K562 (cell line): ENCODE measurements around the gene NDUFAF8. TPM values are rescaled to one million over a fixed set of nuclear protein-coding genes. Genes with fewer than 3 reads are reported as not detected.

ENCODE experiments used
- CBFA2T3 ChIP-seq: fragments of 450-650 bp; IDR thresholded peaks from 2 replicates; pipeline ENCODE4 v1.6.1; 2017
- CBX1 ChIP-seq: sonication (generic); IDR thresholded peaks from 2 replicates; pipeline ENCODE4 v1.6.1; 2016; ENCODE audit warnings: antibody characterized with exemption, low read depth, mild to moderate bottlenecking
- CBX2 ChIP-seq: fragments of 200-600 bp; sonication (generic); IDR thresholded peaks from one replicate; pipeline ENCODE4 v1.6.1; 2012; ENCODE audit warnings: mild to moderate bottlenecking, low read length, inconsistent platforms; ENCODE audit not compliant: insufficient read depth, poor library complexity, severe bottlenecking
- CTBP1 ChIP-seq: fragments of 450-650 bp; IDR thresholded peaks from 2 replicates; pipeline ENCODE4 v1.6.1; 2016; ENCODE audit warnings: borderline replicate concordance
- EZH2 ChIP-seq: IDR thresholded peaks from 2 replicates; pipeline ENCODE4 v1.6.1; 2012; ENCODE audit warnings: low read depth, mild to moderate bottlenecking, inconsistent platforms, low read length, borderline replicate concordance
- GATAD2A ChIP-seq: fragments of 450-650 bp; IDR thresholded peaks from 2 replicates; pipeline ENCODE4 v1.6.1; 2017
- JUN ChIP-seq, 2 experiments: sonication (generic) in 1 of 2; formaldehyde crosslinking in 1 of 2; IDR thresholded peaks; 2 replicates each; pipeline versions ENCODE4 v1.6.1 to v1.8.0; 2012 to 2022; ENCODE audit warnings: borderline replicate concordance in 2 of 2, mild to moderate bottlenecking in 2 of 2, improper control_type of control experiment in 1 of 2, low read depth in 1 of 2, low read length in 1 of 2, missing genetic modification reagents in 1 of 2
- MYC ChIP-seq, 2 experiments: fragments of 250-450 bp in 1 of 2; sonication (Bioruptor Pico) in 1 of 2; IDR thresholded peaks; 2 replicates each; pipeline versions ENCODE4 v1.5.1 to v1.6.1; 2012 to 2021; ENCODE audit warnings: low read depth in 2 of 2, borderline replicate concordance in 1 of 2, improper control_type of control experiment in 1 of 2, low read length in 1 of 2, mild to moderate bottlenecking in 1 of 2, moderate library complexity in 1 of 2
- NRF1 ChIP-seq, 2 experiments: fragments of 450-650 bp; IDR thresholded peaks in 1 of 2; conservative IDR thresholded peaks in 1 of 2; 2 replicates each; pipeline ENCODE4 v1.6.1; 2014; ENCODE audit warnings: mild to moderate bottlenecking in 2 of 2
- PHF20 ChIP-seq: fragments of 450-650 bp; IDR thresholded peaks from 2 replicates; pipeline ENCODE4 v1.6.1; 2018; ENCODE audit not compliant: partially characterized antibody
- RFX1 ChIP-seq: fragments of 450-650 bp; IDR thresholded peaks from 2 replicates; pipeline ENCODE4 v1.6.1; 2016; ENCODE audit warnings: mild to moderate bottlenecking, moderate library complexity
- SIN3A ChIP-seq, 2 experiments: fragments of 150-350 bp in 1 of 2; IDR thresholded peaks; 2 replicates each; pipeline ENCODE4 v1.6.1; 2011 to 2016; ENCODE audit warnings: borderline replicate concordance in 2 of 2, low read depth in 2 of 2, low read length in 2 of 2, mild to moderate bottlenecking in 2 of 2, moderate library complexity in 2 of 2; ENCODE audit not compliant: control insufficient read depth in 1 of 2
- SMAD2 ChIP-seq: fragments of 150-350 bp; IDR thresholded peaks from 2 replicates; pipeline ENCODE4 v1.6.1; 2014; ENCODE audit warnings: low read depth, mild to moderate bottlenecking, low read length
- TEAD1 ChIP-seq, 2 experiments: fragments of 450-650 bp in 1 of 2; sonication (generic) in 1 of 2; formaldehyde crosslinking; IDR thresholded peaks; 2 replicates each; pipeline versions ENCODE4 v1.4.0 to v1.8.0; 2020 to 2022; ENCODE audit warnings: mild to moderate bottlenecking in 2 of 2, missing genetic modification reagents in 1 of 2
- YY1 ChIP-seq, 3 experiments: IDR thresholded peaks; 2 replicates each; pipeline ENCODE4 v1.6.1; 2011; ENCODE audit warnings: low read length in 2 of 3, mild to moderate bottlenecking in 2 of 3, moderate library complexity in 2 of 3, borderline replicate concordance in 1 of 3, control low read depth in 1 of 3, low read depth in 1 of 3; ENCODE audit not compliant: insufficient read depth in 3 of 3, insufficient replicate concordance in 2 of 3, control insufficient read depth in 1 of 3, insufficient read length in 1 of 3; ENCODE audit errors: extremely low read depth in 1 of 3
- ZNF121 ChIP-seq: sonication (generic); formaldehyde crosslinking; conservative IDR thresholded peaks from 2 replicates; pipeline ENCODE4 v1.8.0; 2022; ENCODE audit warnings: missing genetic modification reagents
- ZNF507 ChIP-seq: conservative IDR thresholded peaks from 2 replicates; pipeline ENCODE4 v1.6.1; 2017; ENCODE audit warnings: missing genetic modification characterization, missing compliant biosample characterization
- ZNF511 ChIP-seq: sonication (generic); formaldehyde crosslinking; IDR thresholded peaks from 2 replicates; pipeline ENCODE4 v1.8.0; 2022; ENCODE audit warnings: mild to moderate bottlenecking, missing genetic modification reagents
- ZNF639 ChIP-seq, 2 experiments: fragments of 200-800 bp in 1 of 2; sonication (Bioruptor generic) in 1 of 2; sonication (generic) in 1 of 2; formaldehyde crosslinking in 1 of 2; IDR thresholded peaks in 1 of 2; conservative IDR thresholded peaks in 1 of 2; 2 replicates each; pipeline versions ENCODE4 v1.5.0 to v1.6.1; 2016 to 2020; ENCODE audit warnings: missing compliant biosample characterization in 1 of 2, missing genetic modification characterization in 1 of 2, missing genetic modification reagents in 1 of 2
- polyA plus RNA-seq, 8 experiments: library from polyadenylated mRNA; depleted of rRNA in 4 of 8; stranded (reverse) in 5 of 8; unstranded in 3 of 8; fragments of >200 nt; fragmentation: Nextera tagmentation in 2 of 8; fragmentation: Illumina TruSeq in 1 of 8; extraction: Ambion mirVana in 2 of 8; extraction: Trizol in 1 of 8; gene quantifications; 2 replicates each; pipeline versions ENCODE4 v1.2.1 to v1.2.3, GENCODE V29; 2011 to 2014; ENCODE audit warnings: inconsistent platforms in 1 of 8, missing spikeins in 1 of 8
- total RNA-seq, 7 experiments: library from RNA; depleted of rRNA in 6 of 7; stranded (reverse); fragments of >200 nt in 6 of 7; fragmentation: Illumina TruSeq in 2 of 7; extraction: Trizol in 2 of 7; gene quantifications; 2 replicates each; pipeline versions ENCODE4 v1.2.1 to v1.2.3, GENCODE V29; 2011 to 2021; ENCODE audit warnings: low replicate concordance in 1 of 7

The NDUFAF8 gene
- total and polyA plus RNA-seq, 9 of the 15 experiments (the other 6 are each of a cell fraction or from before 2014, with no cell fraction given) = 13.5 to 144 (median 90.0) TPM

- TF ChIP-seq YY1 (IDR thresholded peaks at IDR 0.05; ENCODE audit: borderline replicate concordance in 1 of 3, control insufficient read depth in 1 of 3, extremely low read depth in 1 of 3, insufficient read depth in 3 of 3, insufficient read length in 1 of 3, insufficient replicate concordance in 2 of 3, low read depth in 1 of 3, low read length in 2 of 3) = peak in 2 of 3 experiments; percentile 8 to 15
- no peak for TF ChIP-seq ZNF507
- TF ChIP-seq MYC (IDR thresholded peaks at IDR 0.05; ENCODE audit: low read depth, low read length) = peak; percentile 93
- TF ChIP-seq MYC (CRISPR knock-in tag; IDR thresholded peaks at IDR 0.05; ENCODE audit: borderline replicate concordance, low read depth) = no peak
- peak; percentile 56; the same call in 1 of the 2 replicates for TF ChIP-seq CBX1
- TF ChIP-seq ZNF639 (CRISPR knock-in tag; conservative IDR thresholded peaks at IDR 0.05 in 1 of 2, IDR thresholded peaks at IDR 0.05 in 1 of 2) = 0 out of 4 replicates have a peak, but pooled peaks of 1 of the 2 experiments have one; percentile 31
- 0 out of 4 replicates have a peak, but pooled peaks have one; percentile 17 to 44 for TF ChIP-seq TEAD1 (CRISPR knock-in tag; IDR thresholded peaks at IDR 0.05)
- TF ChIP-seq CBX2 = no peak
- TF ChIP-seq NRF1 (conservative IDR thresholded peaks at IDR 0.05 in 1 of 2, IDR thresholded peaks at IDR 0.05 in 1 of 2) = peak; percentile 84 to 88
- peak; percentile 86; the same call in 1 of the 2 replicates for TF ChIP-seq CTBP1
- TF ChIP-seq CBFA2T3 = 0 out of 2 replicates have a peak, but pooled peaks have one; percentile 11
- TF ChIP-seq JUN (IDR thresholded peaks at IDR 0.05; ENCODE audit: borderline replicate concordance, low read depth, low read length) = no peak
- no peak for TF ChIP-seq JUN (CRISPR knock-in tag; IDR thresholded peaks at IDR 0.05; ENCODE audit: borderline replicate concordance)
- TF ChIP-seq SIN3A (IDR thresholded peaks at IDR 0.05; ENCODE audit: borderline replicate concordance in 2 of 2, control insufficient read depth in 1 of 2, low read depth in 2 of 2, low read length in 2 of 2) = 0 out of 4 replicates have a peak, but pooled peaks of 1 of the 2 experiments have one; percentile 53
- TF ChIP-seq GATAD2A = peak; percentile 72; the same call in 1 of the 2 replicates
- peak; percentile 49; the same call in 1 of the 2 replicates for TF ChIP-seq RFX1
- TF ChIP-seq EZH2 = no peak
- no peak for TF ChIP-seq ZNF121 (CRISPR knock-in tag)
- TF ChIP-seq PHF20 = peak; percentile 60
- no peak for TF ChIP-seq ZNF511
- no peak for TF ChIP-seq SMAD2
Observed at GRCh38 chr17:81222906-81223761, 16.0 kb upstream of the NDUFAF8 start, which contains the start of gene CEP131 (continued).
